PC-9 (cell line): Measurements from ENCODE around the gene BNIP3.

Experiments
- CTCF ChIP-seq: fragments of 200-600 bp; sonication (generic); conservative IDR thresholded peaks from 2 replicates; pipeline ENCODE4 v1.6.1; 2017; ENCODE audit warnings: mixed run types, antibody characterized with exemption, mild to moderate bottlenecking, moderate library complexity
- EZH2 ChIP-seq: fragments of 200-600 bp; sonication (generic); IDR thresholded peaks from 2 replicates; pipeline ENCODE4 v1.8.0; 2017; ENCODE audit warnings: antibody characterized with exemption, low read depth

GRCh38 chr10:132023092-132023811 lies 41.5 kb upstream of the BNIP3 start:
- peak; percentile 76 for TF ChIP-seq CTCF
- TF ChIP-seq EZH2 = no peak
